Neural cell (in vitro differentiated cells): ENCODE data around the gene CRNKL1. TPM values are rescaled to one million over a fixed set of nuclear protein-coding genes. Genes with fewer than 3 reads are reported as not detected.

Experiments used
- H2AFZ ChIP-seq: fragments of 200-600, 300-800 bp; sonication (generic), shearing (Covaris generic); 2 replicates; pipeline ENCODE4 v1.6.0; 2014; ENCODE audit warnings: low read depth, mild to moderate bottlenecking, antibody characterized with exemption, low read length, moderate library complexity
- H3F3A ChIP-seq: fragments of 200-600 bp; shearing (Covaris generic); 2 replicates; pipeline ENCODE4 v1.6.1; 2016; ENCODE audit warnings: mild to moderate bottlenecking, moderate library complexity, mixed read lengths, antibody characterized with exemption, low read length; ENCODE audit not compliant: insufficient read depth, poor library complexity, severe bottlenecking
- H3K27ac ChIP-seq: fragments of 200-600, 300-800 bp; sonication (generic), shearing (Covaris generic); 2 replicates; pipeline ENCODE4 v1.5.1; 2014; ENCODE audit warnings: mild to moderate bottlenecking, low read length, moderate library complexity
- H3K27me3 ChIP-seq: fragments of 300-800, 200-600 bp; sonication (generic), shearing (Covaris generic); 2 replicates; pipeline ENCODE4 v1.6.0; 2014; ENCODE audit warnings: mild to moderate bottlenecking, low read depth, low read length, moderate library complexity; ENCODE audit not compliant: insufficient read depth
- H3K36me3 ChIP-seq: fragments of 300-800, 200-600 bp; sonication (generic), shearing (Covaris generic); 2 replicates; pipeline ENCODE4 v1.5.1; 2014; ENCODE audit warnings: mild to moderate bottlenecking, antibody characterized with exemption, low read length, moderate library complexity; ENCODE audit not compliant: insufficient read depth
- H3K4me2 ChIP-seq: fragments of 300-800, 200-600 bp; sonication (generic), shearing (Covaris generic); 2 replicates; pipeline ENCODE4 v1.6.0; 2014; ENCODE audit warnings: mild to moderate bottlenecking, low read length
- H3K4me3 ChIP-seq: fragments of 300-800, 200-600 bp; sonication (generic), shearing (Covaris generic); 2 replicates; pipeline ENCODE4 v1.5.1; 2014; ENCODE audit warnings: mild to moderate bottlenecking, low read length, moderate library complexity
- H3K79me2 ChIP-seq: fragments of 200-600 bp; shearing (Covaris generic); replicated peaks from 2 replicates; pipeline ENCODE4 v1.6.0; 2014; ENCODE audit warnings: mild to moderate bottlenecking, low read length, moderate library complexity; ENCODE audit not compliant: insufficient read depth
- H3K9ac ChIP-seq: fragments of 300-800, 200-600 bp; sonication (generic), shearing (Covaris generic); 2 replicates; pipeline ENCODE4 v1.6.1; 2016; ENCODE audit warnings: mild to moderate bottlenecking, low read length, mixed read lengths
- H3K9me2 ChIP-seq: fragments of 200-600 bp; shearing (Covaris generic); 2 replicates; pipeline ENCODE4 v1.6.1; 2016; ENCODE audit warnings: mild to moderate bottlenecking, low read length, mixed read lengths; ENCODE audit not compliant: insufficient read depth
- H3K9me3 ChIP-seq: fragments of 200-600, 300-800 bp; sonication (generic), shearing (Covaris generic); 2 replicates; pipeline ENCODE4 v1.6.1; 2016; ENCODE audit warnings: mild to moderate bottlenecking, mixed run types, low read length, moderate library complexity, mixed read lengths
- H4K20me1 ChIP-seq: fragments of 200-600 bp; shearing (Covaris generic); 2 replicates; pipeline ENCODE4 v1.6.1; 2016; ENCODE audit warnings: mild to moderate bottlenecking, mixed run types; ENCODE audit not compliant: insufficient read depth
- CTCF ChIP-seq: fragments of 450-650 bp; IDR thresholded peaks from 2 replicates; pipeline ENCODE4 v1.5.1; 2014; ENCODE audit warnings: antibody characterized with exemption, mild to moderate bottlenecking, moderate library complexity; ENCODE audit not compliant: poor library complexity, severe bottlenecking
- EP300 ChIP-seq: fragments of 450-650 bp; conservative IDR thresholded peaks from 2 replicates; pipeline ENCODE4 v1.6.1; 2014; ENCODE audit warnings: antibody characterized with exemption, mild to moderate bottlenecking, moderate library complexity; ENCODE audit not compliant: poor library complexity, severe bottlenecking
- EZH2 ChIP-seq: fragments of 200-600, 300-800 bp; shearing (Covaris generic), sonication (generic); IDR thresholded peaks from 2 replicates; pipeline ENCODE4 v1.6.1; 2014; ENCODE audit warnings: antibody characterized with exemption, low read length, borderline replicate concordance, mild to moderate bottlenecking; ENCODE audit not compliant: insufficient read depth, poor library complexity, severe bottlenecking
- MXI1 ChIP-seq: fragments of 450-650 bp; conservative IDR thresholded peaks from 2 replicates; pipeline ENCODE4 v1.6.1; 2014; ENCODE audit warnings: antibody characterized with exemption, mild to moderate bottlenecking; ENCODE audit not compliant: poor library complexity, severe bottlenecking
- POLR2AphosphoS5 ChIP-seq: IDR thresholded peaks from 2 replicates; pipeline ENCODE4 v1.6.1; 2012
- RAD21 ChIP-seq: fragments of 450-650 bp; conservative IDR thresholded peaks from 2 replicates; pipeline ENCODE4 v1.6.1; 2014; ENCODE audit warnings: antibody characterized with exemption, mild to moderate bottlenecking, moderate library complexity
- REST ChIP-seq: IDR thresholded peaks from 2 replicates; pipeline ENCODE4 v1.6.1; 2012; ENCODE audit warnings: borderline replicate concordance
- SMC3 ChIP-seq: fragments of 450-650 bp; conservative IDR thresholded peaks from 2 replicates; pipeline ENCODE4 v1.6.1; 2014; ENCODE audit warnings: antibody characterized with exemption, mild to moderate bottlenecking, moderate library complexity; ENCODE audit not compliant: poor library complexity
- TAF1 ChIP-seq: IDR thresholded peaks from 2 replicates; pipeline ENCODE4 v1.6.1; 2012; ENCODE audit warnings: low read depth
- polyA plus RNA-seq: library from polyadenylated mRNA; depleted of rRNA; stranded (reverse); fragments of >200 nt; gene quantifications from 2 replicates; pipeline ENCODE4 v1.2.3, GENCODE V29; 2014

CRNKL1 gene
- polyA plus RNA-seq, 1 donor from 2014 or later, result 27.0 TPM

- Histone ChIP-seq H3K36me3 (no peaks in the 10 kb centered on the region), H3K4me3 (no peak overlapping the region), H3K9me3 (no peaks in the 10 kb centered on the region), H3F3A (no peaks in the 10 kb centered on the region), H3K9me2 (no peaks in the 10 kb centered on the region), H3K27me3 (no peaks in the 10 kb centered on the region), H4K20me1 (no peaks in the 10 kb centered on the region), H2AFZ (no peak overlapping the region), H3K4me2 (no peak overlapping the region), H3K9ac (no peak overlapping the region), H3K79me2 (no peaks in the 10 kb centered on the region), H3K27ac (no peak overlapping the region)
- TF ChIP-seq REST, result no peak
- no peak for TF ChIP-seq RAD21
Measured at GRCh38 chr20:20078041-20078440, 25.8 kb upstream of the CRNKL1 start.

GRCh38 chr20:20076297-20077065 is 24.2 kb upstream of the CRNKL1 start:
- H2AFZ ChIP-seq, result no peak overlapping the region
- H3K4me2 ChIP-seq, result no peak overlapping the region
- H3K36me3 ChIP-seq, result no peaks in the 10 kb centered on the region
- H3K27me3 ChIP-seq, result no peaks in the 10 kb centered on the region
- H3F3A ChIP-seq, result no peaks in the 10 kb centered on the region
- no peaks in the 10 kb centered on the region for H3K9me2 ChIP-seq
- no peak overlapping the region for H3K9ac ChIP-seq
- H3K9me3 ChIP-seq, result no peaks in the 10 kb centered on the region
- H3K4me3 ChIP-seq, result no peak overlapping the region
- no peaks in the 10 kb centered on the region for H3K79me2 ChIP-seq
- TF ChIP-seq CTCF, result no peak
- no peak for TF ChIP-seq TAF1
- no peak for TF ChIP-seq POLR2AphosphoS5
- no peaks in the 10 kb centered on the region for H4K20me1 ChIP-seq
- no peak overlapping the region for H3K27ac ChIP-seq

- Histone ChIP-seq H3K36me3 (no peaks in the 10 kb centered on the region), H2AFZ (no peak overlapping the region), H3K9me2 (no peaks in the 10 kb centered on the region), H3F3A (no peaks in the 10 kb centered on the region), H3K4me3 (no peak overlapping the region), H3K27me3 (no peaks in the 10 kb centered on the region), H3K9ac (no peak overlapping the region), H4K20me1 (no peaks in the 10 kb centered on the region), H3K79me2 (no peaks in the 10 kb centered on the region), H3K9me3 (no peaks in the 10 kb centered on the region), H3K27ac (no peak overlapping the region), H3K4me2 (no peak overlapping the region)
- TF ChIP-seq EZH2 (no peak), REST (no peak), POLR2AphosphoS5 (no peak), RAD21 (no peak), EP300 (no peak), TAF1 (no peak), CTCF (no peak), SMC3 (no peak), MXI1 (no peak)
Measured at GRCh38 chr20:20075032-20075431, 22.8 kb upstream of the CRNKL1 start.
